ENCODE data around the gene TTC7B. TPM values are rescaled to one million over a fixed set of nuclear protein-coding genes. Genes with fewer than 3 reads are reported as not detected.

Gene TTC7B
- polyA plus RNA-seq, 1 donor from 2014 or later, result 19.9 TPM

DNA sequence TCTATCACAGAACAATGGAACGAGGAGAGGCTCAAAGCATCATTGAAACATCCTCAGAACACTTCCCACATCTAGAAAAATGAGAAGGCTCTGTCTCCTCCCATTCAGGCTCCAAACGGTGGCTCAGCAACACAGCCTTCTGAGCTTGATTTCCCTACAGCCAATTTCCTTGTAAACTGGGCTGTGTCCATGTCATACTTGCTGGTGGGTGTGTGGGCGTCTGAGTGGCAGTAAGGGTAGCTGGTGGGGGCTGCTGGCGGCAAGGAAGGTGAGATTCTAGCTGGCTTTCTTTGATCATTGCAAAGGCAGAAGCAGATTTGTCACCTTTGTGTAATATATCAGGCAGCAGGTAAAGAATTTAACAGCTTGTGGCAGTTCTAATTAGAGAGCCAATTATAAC is 255.7 kb downstream of the TTC7B start:
- no peak overlapping the region for H2AFZ ChIP-seq (ENCODE audit: low read depth, low read length)
- H3K4me3 ChIP-seq (ENCODE audit: low read length), result no peak overlapping the region
- no peaks in the 10 kb centered on the region for H3F3A ChIP-seq (ENCODE audit: insufficient read depth, low read length, poor library complexity, severe bottlenecking)
- H3K9me2 ChIP-seq (ENCODE audit: insufficient read depth, low read length), result no peaks in the 10 kb centered on the region
- TF ChIP-seq TAF1 (IDR thresholded peaks at IDR 0.05; ENCODE audit: low read depth) (no peak), POLR2AphosphoS5 (IDR thresholded peaks at IDR 0.05) (no peak), EP300 (conservative IDR thresholded peaks at IDR 0.05; ENCODE audit: poor library complexity, severe bottlenecking) (no peak), EZH2 (IDR thresholded peaks at IDR 0.05; ENCODE audit: borderline replicate concordance, insufficient read depth, low read length, poor library complexity, severe bottlenecking) (no peak), MXI1 (conservative IDR thresholded peaks at IDR 0.05; ENCODE audit: poor library complexity, severe bottlenecking) (no peak), RAD21 (conservative IDR thresholded peaks at IDR 0.05) (no peak), SMC3 (conservative IDR thresholded peaks at IDR 0.05; ENCODE audit: poor library complexity) (no peak)
- TF ChIP-seq, protein P1, sequence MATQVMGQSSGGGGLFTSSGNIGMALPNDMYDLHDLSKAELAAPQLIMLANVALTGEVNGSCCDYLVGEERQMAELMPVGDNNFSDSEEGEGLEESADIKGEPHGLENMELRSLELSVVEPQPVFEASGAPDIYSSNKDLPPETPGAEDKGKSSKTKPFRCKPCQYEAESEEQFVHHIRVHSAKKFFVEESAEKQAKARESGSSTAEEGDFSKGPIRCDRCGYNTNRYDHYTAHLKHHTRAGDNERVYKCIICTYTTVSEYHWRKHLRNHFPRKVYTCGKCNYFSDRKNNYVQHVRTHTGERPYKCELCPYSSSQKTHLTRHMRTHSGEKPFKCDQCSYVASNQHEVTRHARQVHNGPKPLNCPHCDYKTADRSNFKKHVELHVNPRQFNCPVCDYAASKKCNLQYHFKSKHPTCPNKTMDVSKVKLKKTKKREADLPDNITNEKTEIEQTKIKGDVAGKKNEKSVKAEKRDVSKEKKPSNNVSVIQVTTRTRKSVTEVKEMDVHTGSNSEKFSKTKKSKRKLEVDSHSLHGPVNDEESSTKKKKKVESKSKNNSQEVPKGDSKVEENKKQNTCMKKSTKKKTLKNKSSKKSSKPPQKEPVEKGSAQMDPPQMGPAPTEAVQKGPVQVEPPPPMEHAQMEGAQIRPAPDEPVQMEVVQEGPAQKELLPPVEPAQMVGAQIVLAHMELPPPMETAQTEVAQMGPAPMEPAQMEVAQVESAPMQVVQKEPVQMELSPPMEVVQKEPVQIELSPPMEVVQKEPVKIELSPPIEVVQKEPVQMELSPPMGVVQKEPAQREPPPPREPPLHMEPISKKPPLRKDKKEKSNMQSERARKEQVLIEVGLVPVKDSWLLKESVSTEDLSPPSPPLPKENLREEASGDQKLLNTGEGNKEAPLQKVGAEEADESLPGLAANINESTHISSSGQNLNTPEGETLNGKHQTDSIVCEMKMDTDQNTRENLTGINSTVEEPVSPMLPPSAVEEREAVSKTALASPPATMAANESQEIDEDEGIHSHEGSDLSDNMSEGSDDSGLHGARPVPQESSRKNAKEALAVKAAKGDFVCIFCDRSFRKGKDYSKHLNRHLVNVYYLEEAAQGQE (IDR thresholded peaks at IDR 0.05; ENCODE audit: borderline replicate concordance), result no peak
- TF ChIP-seq, protein P2, sequence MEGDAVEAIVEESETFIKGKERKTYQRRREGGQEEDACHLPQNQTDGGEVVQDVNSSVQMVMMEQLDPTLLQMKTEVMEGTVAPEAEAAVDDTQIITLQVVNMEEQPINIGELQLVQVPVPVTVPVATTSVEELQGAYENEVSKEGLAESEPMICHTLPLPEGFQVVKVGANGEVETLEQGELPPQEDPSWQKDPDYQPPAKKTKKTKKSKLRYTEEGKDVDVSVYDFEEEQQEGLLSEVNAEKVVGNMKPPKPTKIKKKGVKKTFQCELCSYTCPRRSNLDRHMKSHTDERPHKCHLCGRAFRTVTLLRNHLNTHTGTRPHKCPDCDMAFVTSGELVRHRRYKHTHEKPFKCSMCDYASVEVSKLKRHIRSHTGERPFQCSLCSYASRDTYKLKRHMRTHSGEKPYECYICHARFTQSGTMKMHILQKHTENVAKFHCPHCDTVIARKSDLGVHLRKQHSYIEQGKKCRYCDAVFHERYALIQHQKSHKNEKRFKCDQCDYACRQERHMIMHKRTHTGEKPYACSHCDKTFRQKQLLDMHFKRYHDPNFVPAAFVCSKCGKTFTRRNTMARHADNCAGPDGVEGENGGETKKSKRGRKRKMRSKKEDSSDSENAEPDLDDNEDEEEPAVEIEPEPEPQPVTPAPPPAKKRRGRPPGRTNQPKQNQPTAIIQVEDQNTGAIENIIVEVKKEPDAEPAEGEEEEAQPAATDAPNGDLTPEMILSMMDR (IDR thresholded peaks at IDR 0.05; ENCODE audit: poor library complexity, severe bottlenecking), result no peak
- H3K9me3 ChIP-seq (ENCODE audit: low read length), result no peaks in the 10 kb centered on the region
- no peaks in the 10 kb centered on the region for H3K79me2 ChIP-seq (replicated peaks; ENCODE audit: insufficient read depth, low read length)
- H3K36me3 ChIP-seq (ENCODE audit: insufficient read depth, low read length), result no peaks in the 10 kb centered on the region
- H3K9ac ChIP-seq (ENCODE audit: low read length), result no peak overlapping the region
- no peaks in the 10 kb centered on the region for H4K20me1 ChIP-seq (ENCODE audit: insufficient read depth)
- H3K27me3 ChIP-seq (ENCODE audit: insufficient read depth, low read depth, low read length), result no peaks in the 10 kb centered on the region
- no peak overlapping the region for H3K4me2 ChIP-seq (ENCODE audit: low read length)
- no peak overlapping the region for H3K27ac ChIP-seq (ENCODE audit: low read length)

DNA sequence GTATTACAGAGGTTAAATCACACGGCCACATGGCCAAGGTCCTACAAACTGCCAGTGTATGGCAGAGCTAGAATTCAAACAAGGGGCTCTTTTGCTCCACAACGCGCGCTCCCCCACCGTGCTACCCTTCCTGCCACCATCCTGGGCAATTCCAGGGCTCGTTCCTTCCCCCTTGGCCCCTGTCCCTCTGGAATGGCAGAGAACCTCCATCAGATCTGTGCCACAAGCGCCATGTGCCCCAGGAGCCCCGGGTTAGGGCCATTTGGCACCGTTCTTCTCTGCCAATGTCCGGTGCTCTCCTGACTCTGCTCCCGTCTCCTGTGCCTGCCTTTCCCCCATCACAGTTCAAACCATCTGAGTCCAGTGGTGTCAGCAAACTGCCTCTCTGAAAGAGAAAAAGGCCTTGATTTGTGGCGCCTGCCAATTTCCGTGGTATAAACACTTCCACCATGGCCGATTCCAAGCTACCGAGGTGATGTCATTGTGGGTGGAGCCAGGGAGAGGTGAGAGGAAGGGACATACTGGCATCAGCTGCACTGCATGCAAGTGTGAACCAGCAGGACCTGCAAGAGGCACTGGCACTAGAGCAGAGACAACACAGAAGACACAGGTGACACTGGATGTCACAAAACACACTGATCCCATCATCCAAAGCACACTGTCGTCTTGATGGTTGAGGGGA is 256.3 kb downstream of the TTC7B start:
- Histone ChIP-seq H3K79me2 (replicated peaks; ENCODE audit: insufficient read depth, low read length) (no peaks in the 10 kb centered on the region), H4K20me1 (ENCODE audit: insufficient read depth) (no peaks in the 10 kb centered on the region), H2AFZ (ENCODE audit: low read depth, low read length) (no peak overlapping the region), H3K27ac (ENCODE audit: low read length) (no peak overlapping the region), H3K4me3 (ENCODE audit: low read length) (no peak overlapping the region), H3K9me2 (ENCODE audit: insufficient read depth, low read length) (no peaks in the 10 kb centered on the region), H3F3A (ENCODE audit: insufficient read depth, low read length, poor library complexity, severe bottlenecking) (no peaks in the 10 kb centered on the region), H3K9ac (ENCODE audit: low read length) (no peak overlapping the region), H3K4me2 (ENCODE audit: low read length) (no peak overlapping the region), H3K27me3 (ENCODE audit: insufficient read depth, low read depth, low read length) (no peaks in the 10 kb centered on the region), H3K9me3 (ENCODE audit: low read length) (no peaks in the 10 kb centered on the region), H3K36me3 (ENCODE audit: insufficient read depth, low read length) (no peaks in the 10 kb centered on the region)
- TF ChIP-seq EP300 (conservative IDR thresholded peaks at IDR 0.05; ENCODE audit: poor library complexity, severe bottlenecking) (no peak), POLR2AphosphoS5 (IDR thresholded peaks at IDR 0.05) (no peak), RAD21 (conservative IDR thresholded peaks at IDR 0.05) (no peak), MXI1 (conservative IDR thresholded peaks at IDR 0.05; ENCODE audit: poor library complexity, severe bottlenecking) (no peak), SMC3 (conservative IDR thresholded peaks at IDR 0.05; ENCODE audit: poor library complexity) (no peak), TAF1 (IDR thresholded peaks at IDR 0.05; ENCODE audit: low read depth) (no peak), EZH2 (IDR thresholded peaks at IDR 0.05; ENCODE audit: borderline replicate concordance, insufficient read depth, low read length, poor library complexity, severe bottlenecking) (no peak)
- TF ChIP-seq, protein P2 (IDR thresholded peaks at IDR 0.05; ENCODE audit: poor library complexity, severe bottlenecking), result no peak
- TF ChIP-seq, protein P1 (IDR thresholded peaks at IDR 0.05; ENCODE audit: borderline replicate concordance), result no peak
